HG03575 (cell line): Measurements from ENCODE around the gene RAP1A.
A peak's percentile ranks its signal among the peaks of the same experiment; 100 is the strongest.
"Not testable (repeated sequence)": the region's sequence is repeated elsewhere in the genome, so short reads cannot be mapped to it uniquely, and the experiment has no call there.

Experiments
- ATAC-seq: cut with Tn5 transposase; IDR thresholded peaks from one replicate; pipeline ENCODE4 v1.9.1; 2021; ENCODE audit not compliant: unreplicated experiment, insufficient number of reproducible peaks, low FRiP score; ENCODE audit errors: extremely low read depth

RAP1A gene

GRCh38 chr1:111595807-111596206, 23.8 kb upstream of the RAP1A start:
- no peak for ATAC-seq

DNA sequence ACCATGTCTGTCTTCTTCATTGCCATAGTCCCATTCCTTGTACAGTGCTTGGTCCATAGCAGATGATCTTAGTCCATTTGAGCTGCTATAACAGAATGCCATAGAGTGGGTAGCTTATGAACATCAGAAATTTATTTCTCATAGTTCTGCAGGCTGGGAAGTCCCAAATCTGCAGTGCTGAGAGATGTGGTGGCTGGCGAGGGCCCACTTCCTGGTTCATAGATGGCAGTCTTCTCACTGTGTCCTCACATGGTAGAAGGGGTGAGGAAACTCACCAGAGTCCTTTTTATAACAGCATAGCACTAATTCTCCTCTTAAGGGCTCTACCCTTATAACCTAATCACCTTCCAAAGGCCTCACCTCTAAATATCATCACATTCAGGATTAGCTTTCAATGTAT, 23.1 kb upstream of the RAP1A start:
- ATAC-seq: no peak

DNA sequence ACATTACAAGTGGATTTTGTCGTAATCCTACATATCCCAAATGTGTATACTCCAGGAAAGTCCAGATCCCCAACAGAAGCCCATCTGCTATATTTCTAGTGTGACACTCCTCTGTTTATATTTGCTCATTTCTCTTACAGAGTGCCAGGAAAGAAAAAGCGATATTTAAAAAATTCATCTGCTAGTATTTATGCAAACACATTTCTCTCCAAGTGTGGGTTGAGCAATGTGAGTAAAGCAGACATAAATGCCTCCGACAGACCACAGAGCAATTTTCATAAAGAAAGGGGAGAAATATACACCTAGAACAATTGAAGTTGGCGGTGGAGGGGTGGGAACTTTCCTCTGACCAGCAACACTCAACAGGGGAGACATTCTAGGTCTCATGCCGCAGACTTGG, 22.2 kb upstream of the RAP1A start:
- ATAC-seq: no peak

DNA sequence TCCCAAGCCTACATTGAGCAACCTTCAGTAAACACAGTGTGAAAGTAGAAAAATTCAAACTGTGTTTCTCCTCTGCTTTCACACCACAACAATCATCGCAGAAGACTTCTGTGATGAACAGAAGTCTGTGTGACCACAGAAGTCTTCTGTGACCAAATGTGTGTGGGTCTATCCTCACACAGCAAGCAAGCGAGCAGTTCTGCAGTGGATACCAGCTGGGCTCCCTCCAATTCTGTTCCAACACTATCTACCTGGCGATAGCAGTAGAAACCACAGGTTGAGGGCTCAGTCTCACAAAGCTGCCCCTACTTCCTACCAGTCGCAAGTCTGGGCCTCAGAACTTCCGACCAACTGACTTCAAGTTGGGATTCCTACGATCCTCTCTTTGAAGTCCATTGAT, 21.0 kb upstream of the RAP1A start:
- ATAC-seq: no peak

GRCh38 chr1:111599781-111600693, 19.6 kb upstream of the RAP1A start:
- ATAC-seq: no peak

DNA sequence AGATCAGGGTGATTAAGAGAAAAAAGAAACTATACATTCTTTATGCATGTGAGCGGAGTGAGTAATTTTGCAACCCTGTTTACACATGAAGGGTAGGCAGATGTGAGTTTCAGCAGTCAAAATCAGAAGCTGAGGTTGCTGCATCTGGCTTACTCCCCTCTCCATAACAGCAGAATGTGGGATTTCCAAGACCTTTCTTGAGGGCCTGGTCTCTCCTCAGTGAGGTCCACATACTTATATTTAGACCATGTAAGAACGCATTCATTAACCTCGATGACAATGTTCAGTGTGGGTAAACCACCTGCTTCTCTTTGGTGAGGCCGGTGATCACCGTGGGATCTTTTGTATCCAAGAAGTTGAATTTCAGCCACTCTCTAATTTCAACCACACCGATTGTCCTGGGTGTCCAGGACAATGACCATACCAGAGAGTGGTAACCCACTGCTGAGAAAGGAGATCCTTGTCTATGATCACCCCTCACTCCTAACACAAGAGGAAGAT, 18.7 kb upstream of the RAP1A start:
- ATAC-seq: peak; percentile 41

- no peak for ATAC-seq
These were observed 17.3 kb upstream of the RAP1A start for GRCh38 chr1:111602302-111602701.

GRCh38 chr1:111602974-111603373, 16.6 kb upstream of the RAP1A start:
- ATAC-seq: no peak

- no peak for ATAC-seq
These were observed 15.6 kb upstream of the RAP1A start for GRCh38 chr1:111603979-111604378.

- ATAC-seq: no peak
These were observed 14.7 kb upstream of the RAP1A start for GRCh38 chr1:111604931-111605330.

- no peak for ATAC-seq
These were observed 14.0 kb upstream of the RAP1A start for GRCh38 chr1:111605576-111605975.

- ATAC-seq: not testable (repeated sequence)
These were observed 13.0 kb upstream of the RAP1A start for GRCh38 chr1:111606457-111607215.

DNA sequence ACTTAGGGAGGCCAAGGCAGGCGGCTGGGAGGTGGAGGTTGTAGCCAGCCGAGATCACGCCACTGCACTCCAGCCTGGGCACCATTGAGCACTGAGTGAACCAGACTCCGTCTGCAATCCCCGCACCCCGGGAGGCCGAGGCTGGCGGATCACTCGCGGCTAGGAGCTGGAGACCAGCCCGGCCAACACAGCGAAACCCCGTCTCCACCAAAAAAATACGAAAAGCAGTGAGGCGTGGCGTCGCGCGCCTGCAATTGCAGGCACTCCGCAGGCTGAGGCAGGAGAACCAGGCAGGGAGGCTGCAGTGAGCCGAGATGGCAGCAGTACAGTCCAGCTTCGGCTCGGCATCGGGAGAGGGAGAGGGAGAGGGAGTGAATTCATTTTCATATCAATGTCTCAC, 11.1 kb upstream of the RAP1A start:
- ATAC-seq: not testable (repeated sequence)

- no peak for ATAC-seq
These were observed 7.6 kb upstream of the RAP1A start for GRCh38 chr1:111611986-111612385.

GRCh38 chr1:111615870-111616715, 3.5 kb upstream of the RAP1A start:
- ATAC-seq: no peak

DNA sequence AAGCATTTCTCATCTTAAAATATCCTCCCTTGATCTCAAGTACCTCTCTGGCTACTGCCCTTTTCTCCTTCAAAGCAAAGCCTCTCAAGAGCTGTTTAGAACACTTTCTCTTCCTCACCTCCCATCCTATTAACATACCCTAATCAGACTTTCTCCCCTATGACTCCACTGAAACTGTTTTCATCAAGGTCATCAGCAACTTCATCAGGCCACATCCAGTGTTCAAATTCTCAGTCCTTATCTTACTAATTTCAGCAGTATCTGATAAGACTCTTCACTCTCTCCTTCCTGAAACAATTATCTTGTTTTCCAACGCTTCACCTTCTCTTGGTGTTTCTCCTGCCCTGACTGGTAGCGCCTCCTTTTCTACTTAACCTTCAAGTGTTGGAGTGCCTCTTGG, 1.5 kb upstream of the RAP1A start:
- ATAC-seq: no peak

DNA sequence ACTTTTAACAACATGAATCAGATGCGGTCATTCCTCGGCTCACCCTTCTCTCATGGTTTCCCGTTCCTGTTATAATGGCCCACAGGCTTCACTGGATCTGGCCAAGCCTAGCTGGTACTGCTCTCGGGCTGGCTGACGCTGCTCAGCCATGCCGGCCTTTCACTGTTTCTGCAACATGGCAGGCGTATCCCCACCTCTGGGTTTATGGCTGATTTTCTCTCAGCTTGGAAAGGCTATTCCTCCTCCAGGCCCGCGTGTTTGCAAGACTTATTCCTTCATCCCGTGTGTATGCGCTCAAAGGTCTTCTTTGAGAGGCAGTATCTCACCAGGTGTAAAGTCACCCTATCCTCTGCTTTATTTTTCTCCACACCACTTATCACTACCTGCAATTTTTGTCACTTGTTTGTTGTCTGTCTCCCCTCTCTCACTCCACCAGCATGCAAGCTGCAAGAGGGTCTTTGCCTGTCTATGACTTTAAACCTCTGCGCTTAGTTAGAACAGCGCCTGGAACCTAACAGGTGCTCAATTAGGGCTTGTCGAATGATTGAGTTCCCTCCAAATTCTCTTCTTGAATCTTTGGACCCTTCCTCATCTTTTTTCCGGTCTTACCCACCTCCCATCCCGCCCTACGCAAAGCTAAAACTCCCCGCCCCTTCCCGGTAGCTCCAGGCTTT, 491 bp upstream of the RAP1A start:
- ATAC-seq: no peak

DNA sequence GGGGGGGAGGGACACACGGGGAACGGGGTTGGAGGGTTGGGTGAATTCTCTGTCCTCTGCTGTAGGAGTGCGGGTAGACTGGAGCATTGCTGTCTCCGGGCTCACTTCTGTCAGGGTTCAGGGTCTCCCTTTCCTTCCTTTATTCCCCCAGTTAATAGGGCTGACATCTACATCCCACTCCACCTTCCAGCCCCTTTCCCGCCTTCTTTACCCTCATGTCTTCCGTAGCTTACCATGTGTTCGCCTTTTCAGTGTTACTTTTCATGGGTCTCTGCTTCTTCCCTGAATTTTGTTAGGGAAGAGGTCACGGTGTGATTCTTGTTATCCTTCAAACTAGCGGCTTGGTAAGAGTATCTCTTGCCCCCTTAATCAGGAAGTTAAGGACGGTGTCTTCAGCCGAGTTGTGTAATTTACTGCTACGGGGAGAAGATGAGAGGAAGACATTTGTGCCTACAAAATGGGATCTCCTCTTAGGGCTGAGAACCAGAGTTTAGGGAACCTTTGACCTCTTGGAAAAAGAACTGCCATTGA, 917 bp downstream of the RAP1A start:
- no peak for ATAC-seq
